Measurements from ENCODE around the gene ALX4.

DNA sequence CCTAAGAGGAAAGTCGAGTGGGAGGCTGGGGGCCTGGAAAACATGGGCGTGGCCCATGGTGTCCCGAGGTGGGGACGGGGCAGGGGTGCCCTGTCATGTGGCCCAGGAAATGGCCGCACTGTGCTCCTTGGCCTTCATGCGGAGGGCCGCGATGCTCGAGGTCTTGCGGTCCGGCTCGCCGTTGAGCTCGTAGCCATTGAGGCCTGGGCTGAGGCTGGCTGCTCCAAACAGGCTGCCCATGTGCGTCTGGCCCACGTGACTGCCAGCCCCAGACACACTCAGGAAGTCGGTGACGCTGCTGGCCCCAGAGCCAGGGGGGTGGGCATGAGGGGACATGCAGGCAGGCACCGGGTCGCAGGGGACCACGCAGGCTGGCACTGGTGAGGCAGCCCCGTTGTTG, 45.2 kb downstream of the ALX4 start:
- no peak for TF ChIP-seq CTCF (conservative IDR thresholded peaks at IDR 0.05 in 1 of 2, IDR thresholded peaks at IDR 0.05 in 1 of 2; ENCODE audit: low read depth in 1 of 2, low read length in 2 of 2)
- no peak for TF ChIP-seq EZH2 (IDR thresholded peaks at IDR 0.05; ENCODE audit: low read length, missing control alignments)
